HG03378 (cell line): ENCODE measurements around the gene SOX10.

ENCODE experiments used
- ATAC-seq: cut with Tn5 transposase; IDR thresholded peaks from one replicate; pipeline ENCODE4 v1.9.1; 2021; ENCODE audit warnings: mild to moderate bottlenecking, moderate library complexity; ENCODE audit not compliant: unreplicated experiment

The SOX10 gene

DNA sequence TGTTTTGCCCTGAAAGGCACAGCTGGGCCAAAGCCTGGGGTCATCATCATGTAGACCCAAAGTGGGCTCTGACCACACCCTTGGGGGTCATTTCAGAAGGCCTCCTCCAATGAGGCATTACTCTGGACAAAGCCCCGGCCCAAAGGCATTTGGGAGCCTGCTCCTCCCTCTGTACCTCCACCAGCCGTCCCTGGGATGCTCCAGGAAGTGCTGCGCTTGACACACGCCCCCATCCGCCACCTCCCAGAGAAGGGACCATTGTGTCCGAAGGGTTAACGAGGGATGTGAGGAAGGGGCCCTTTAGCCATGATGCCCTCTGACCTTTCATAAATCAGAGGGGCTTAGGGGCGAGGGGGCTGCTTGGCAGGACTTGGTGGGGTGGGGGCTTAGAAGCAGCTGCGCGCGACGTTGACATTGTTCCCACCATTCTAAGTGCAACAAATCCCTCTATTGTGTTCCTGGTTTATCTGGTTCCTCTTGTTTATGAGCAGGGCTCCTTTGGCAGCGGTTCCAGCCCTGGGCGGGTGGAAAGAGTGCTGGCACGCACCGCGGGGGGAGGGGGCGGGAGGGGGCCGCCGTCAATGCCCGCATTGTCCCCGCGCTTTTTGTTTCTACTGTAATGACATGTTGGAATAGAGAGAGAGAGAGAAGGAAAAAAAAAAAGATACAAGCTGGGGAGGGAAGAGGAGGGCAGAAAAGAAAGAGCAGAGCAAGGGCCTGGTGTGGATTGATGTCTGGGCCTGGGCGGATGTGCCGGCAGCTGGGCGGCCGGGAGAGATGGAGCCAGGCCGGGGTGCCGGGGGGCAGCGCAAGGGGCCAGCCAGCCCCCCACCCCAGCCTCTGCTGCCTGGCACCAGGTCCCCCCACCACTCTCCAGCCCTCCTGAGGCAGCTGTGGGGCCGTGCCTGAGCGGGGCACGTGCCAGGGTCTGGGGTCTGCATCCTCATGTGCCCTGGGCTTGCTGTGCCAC is 32.1 kb upstream of the SOX10 start:
- ATAC-seq = no peak

DNA sequence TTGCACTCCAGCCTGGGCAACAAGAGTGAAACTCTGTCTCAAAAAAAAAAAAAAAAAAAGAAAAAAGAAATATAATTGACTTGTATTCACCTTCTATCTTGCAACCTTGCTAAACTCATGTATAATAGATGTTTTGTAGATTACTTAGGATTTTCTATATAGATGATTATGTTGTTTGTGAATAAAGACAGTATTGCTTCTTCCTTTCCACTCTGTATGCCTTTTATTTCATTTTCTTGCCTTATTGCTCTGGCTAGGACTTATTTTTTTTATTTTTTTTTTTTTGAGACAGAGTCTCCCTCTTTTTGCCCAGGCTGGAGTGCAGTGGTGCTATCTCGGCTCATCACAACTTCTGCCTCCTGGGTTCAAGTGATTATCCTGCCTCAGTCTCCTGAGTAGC is 29.7 kb upstream of the SOX10 start:
- ATAC-seq = no peak

DNA sequence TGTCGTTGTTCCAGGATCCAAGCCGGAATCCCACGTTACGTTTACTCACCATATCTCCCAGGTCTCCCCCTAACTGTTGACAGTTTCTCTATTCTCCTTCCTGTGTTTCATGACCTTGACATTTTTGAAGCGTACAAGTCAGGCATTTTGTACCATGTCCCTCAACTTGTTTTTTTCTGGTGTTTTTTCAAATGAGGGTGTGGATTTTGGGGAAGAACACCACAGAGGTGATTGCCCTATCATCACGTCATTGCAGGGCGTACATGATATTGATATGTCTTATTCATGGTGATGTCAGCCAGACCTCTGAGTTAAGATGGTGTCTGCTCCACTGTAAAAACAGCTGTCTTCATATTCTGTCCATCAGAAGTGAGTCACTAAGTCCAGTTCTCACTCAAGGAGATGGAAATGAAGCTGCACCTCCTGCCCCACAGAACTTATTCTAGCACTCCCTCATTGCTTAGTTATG is 28.3 kb upstream of the SOX10 start:
- ATAC-seq = no peak

DNA sequence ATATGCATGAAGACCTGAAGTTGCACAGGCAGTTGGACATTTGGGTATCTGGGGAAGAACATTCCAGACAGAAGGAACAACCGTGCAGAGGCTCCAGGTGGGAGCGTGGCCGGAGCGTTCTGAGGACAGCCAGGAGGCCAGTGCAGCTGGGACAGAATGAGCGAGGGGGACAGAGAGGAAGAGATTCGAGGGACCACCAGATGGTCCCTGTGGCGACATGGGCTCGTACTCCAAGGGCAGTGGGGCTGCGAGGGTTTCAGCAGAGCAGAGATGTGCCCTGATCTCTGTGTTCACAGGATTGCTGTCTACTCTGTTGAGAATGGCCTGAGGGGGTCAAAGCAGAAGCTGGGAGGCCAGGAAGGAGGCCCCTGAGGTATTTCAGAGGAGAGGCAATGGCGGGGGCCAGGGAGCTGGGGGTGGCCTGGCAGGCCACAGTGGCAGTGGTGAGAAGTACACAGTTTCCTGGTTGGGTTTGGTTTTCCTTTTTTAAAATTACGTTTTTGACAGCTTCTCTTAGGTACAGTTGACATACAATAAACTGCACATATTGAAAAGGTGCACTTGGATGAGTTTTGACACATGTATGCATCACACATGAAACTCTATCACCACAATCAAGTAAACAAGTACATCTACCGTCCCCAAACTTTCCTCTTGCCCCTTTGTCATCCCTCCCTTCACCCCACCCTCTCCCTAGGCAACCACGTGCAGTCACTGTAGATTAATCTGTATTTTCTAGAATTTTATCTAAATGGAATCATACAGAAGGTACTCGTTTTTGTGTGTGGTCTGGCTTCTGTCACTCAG is 24.8 kb upstream of the SOX10 start:
- ATAC-seq = no peak

DNA sequence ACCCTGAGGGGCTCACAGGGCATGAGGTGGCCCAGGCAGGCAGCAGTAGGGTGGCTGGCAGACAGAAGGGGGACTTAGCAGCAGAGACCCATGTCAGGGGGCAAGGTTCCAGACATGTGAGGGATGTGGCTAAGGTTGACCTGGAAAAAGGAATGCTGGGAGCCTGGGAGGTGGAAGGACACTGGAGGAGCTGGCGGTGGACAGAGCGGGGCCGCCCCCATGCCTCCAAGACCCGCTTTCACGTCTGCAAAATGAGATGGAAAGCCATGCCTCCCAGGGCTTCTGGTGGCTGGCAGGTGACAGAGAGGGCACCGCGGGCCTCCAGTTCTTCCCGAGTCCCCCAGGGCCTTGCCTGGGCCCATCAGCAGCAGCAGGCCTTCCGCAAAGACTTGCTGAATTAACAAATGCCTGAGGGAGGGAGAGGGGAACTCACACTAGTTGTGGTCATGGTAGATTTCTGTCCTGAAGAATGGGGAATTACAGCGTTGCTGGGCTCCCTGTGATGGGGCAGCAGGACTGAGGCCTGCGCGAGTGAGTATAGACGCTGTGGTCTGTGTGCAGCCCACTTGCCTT is 23.1 kb upstream of the SOX10 start:
- ATAC-seq = no peak

DNA sequence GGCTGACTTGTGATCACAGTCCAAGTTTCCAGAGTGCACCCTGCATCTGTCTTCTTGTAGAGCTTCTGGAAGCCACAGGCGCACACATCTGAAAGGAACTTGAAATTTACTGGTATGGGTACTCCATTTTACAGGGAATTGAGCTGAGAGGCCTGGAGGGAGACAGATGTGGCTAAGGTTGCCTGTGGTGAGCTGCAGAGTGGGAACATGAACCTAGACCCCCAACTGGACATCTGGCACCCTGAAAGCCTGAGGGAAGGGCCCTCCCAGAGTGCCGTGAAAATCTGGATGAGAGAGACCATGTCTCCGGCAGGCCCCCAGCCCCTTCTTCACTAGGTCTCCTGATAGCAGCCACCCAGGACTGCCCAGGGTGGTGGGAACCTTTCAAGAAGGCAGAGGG is 22.6 kb upstream of the SOX10 start:
- no peak for ATAC-seq

DNA sequence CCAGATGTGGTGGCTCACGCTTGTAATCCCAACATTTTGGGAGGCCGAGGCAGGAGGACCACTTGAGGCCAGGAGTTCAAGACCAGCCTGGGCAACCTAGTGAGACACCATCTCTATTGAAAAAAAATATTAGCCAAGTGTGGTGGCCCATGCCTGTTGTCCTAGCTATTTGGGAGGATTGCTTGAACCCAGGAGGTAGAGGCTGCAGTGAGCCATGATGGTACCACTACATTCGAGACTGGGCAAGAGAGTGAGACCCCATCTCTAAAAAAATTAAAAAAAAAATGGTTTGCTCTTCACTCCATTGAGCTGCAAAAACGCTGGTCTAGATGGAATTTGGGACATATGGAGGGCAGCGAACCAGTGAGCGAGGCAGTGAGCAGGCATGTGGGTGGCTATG is 21.6 kb upstream of the SOX10 start:
- ATAC-seq = no peak

DNA sequence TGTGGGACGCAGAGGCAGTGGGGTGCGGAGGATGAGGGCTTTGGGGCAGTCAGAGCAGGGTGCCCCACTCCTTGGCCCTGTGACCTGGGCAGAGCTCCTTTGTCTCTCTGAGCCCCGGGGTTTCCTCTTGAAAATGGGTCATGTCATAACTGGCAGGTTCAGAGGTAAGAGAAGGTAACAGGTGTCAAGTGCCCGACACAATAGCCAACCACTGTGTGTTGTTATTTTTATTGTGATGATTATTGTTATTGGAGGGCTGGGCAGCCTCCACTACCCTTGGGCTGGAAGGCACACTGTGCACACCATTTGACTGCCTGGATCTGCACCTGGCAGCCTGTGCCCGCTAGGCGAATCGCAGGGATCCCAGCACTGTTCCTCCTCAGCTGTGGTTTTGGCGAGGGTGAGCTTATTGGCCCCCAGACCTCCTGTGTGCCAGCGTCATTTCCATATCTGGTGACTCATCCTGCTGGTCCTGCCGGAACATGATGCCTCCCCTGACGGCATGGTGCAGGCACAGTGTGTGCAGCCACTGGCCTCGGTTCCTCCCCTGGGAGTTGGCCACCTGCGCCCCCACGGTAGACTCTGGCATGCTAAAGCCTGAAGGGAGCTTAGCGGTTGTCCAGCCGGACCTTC is 15.4 kb upstream of the SOX10 start:
- ATAC-seq = no peak

DNA sequence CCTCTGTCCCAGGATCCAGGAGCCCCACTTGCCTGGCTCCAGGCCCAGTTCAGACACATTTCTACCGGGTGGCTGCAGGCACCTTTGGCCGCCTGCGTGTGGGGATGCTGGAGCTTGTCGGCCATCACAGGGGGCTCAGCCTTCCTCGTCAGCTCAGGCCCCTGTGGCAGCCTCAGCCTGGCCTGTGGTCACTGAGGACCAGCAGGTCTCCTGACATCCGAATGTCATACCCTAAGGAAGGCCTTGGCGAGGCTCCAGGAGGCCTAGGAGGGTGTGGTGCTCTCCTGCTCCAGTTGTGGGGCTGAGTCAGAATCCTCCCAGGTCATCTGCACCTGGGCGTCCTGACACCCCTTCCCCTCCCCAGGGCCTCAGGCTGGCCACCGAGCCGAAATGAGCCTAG is 14.9 kb upstream of the SOX10 start:
- no peak for ATAC-seq

DNA sequence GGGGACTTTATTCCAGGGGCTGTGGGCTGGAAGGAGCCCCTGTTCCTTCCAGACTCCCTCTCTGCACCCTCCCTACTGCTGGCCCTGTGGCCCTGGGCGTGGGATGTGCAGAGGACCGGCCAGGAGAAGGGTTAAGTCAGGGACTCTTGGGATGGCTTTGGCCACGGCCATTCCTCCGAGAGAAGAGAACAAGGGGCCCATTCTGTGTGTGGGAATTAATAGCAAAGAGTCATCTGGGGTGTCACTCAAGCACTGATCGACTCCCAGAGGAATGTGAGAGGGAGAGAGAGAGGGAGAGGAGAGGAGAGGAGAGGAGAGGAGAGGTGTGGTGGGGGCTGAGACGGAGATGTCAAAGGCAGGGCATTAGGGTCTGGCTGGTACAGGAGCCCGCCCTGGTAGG is 14.2 kb upstream of the SOX10 start:
- no peak for ATAC-seq

DNA sequence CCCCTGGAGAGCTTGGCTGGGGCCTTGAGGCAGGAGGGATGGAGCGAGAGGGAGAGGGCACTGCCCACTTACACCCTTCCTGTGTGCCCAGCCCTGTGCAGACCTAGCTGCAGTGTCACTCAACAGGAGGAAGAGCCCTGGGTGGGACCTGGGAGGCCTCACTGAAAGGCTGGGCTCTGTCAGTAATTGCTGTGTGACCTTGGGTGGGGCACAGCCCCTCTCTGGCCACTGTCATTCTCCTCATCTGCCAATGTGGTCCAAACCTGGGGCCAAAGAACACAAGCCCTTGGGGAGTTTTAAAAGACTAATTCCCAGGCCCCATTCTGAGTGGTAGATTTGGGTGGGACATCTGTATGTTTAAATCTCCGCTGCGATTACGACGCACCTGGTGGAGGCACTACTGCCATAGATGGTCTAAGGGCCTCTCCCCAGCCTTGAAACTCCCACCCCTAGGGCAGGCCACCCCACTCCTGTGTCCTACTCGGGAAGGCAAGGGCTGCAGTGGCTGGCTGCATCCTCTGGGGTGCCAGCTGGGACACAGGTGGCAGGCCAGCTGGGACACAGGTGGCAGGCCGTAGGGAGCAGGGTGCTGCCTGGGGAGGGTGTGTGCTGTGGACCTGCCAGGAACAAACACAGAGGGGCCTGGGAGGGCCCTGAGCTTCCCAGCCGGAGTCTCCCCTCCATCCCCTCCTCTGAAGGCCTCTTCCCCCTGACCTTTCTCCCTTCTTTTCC is 12.3 kb upstream of the SOX10 start:
- ATAC-seq = no peak

DNA sequence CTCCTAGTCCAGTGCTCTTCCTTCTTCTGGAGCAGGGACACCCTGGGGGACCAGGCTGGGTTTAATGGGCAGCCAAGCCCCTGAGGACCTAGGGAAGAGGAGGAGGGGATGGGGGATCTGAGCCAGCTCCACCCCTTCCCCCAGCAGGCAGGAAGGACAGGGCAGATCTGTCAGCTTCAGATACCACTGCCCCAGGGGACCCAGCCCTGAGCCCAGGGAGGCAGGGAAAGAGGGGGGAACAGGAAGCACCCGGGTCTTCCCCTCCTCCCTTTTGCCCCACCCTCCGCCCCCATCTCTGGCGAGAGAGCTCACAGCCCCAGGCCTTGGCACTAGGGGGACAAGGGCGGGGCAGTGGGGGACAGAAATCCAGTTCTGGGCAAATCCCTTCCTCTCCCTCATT is 11.7 kb upstream of the SOX10 start:
- ATAC-seq = no peak

DNA sequence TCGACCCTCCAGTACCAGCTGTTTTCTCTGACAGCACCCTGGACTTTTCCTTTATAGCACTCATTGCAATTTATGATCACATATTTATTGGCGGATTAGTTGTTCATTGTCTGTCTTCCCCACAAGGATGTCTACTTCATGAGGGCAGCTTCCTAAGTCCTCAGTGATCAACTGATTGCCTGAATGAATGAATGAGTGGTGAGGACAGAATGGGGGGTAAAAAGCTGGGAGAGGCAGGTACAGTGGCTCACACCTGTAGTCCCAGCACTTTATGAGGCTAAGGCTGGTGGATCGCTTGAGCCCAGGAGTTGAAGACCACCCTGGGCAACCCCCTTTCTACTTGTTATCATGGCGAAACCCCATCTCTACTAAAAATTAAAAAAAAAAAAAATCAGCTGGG is 11.1 kb upstream of the SOX10 start:
- no peak for ATAC-seq

DNA sequence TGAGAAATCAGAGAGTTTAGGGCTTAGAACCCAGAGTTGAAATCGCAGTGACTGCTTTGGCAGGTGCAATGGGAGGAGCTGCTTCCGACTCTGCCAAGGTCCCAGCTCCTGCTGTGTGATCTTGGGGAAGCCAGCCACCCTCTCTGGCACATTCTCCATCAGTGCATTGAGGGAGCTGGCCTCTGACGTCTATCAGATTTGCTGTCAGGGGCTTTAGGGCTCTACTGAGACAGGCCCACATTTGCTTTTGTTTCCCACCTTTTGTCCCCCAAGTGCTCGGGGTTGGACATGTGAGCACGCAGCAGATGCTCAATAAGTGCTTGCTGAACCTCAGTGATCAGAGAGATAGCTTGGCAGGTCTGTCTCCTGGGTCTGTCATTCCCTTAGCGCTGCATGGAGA is 10.6 kb upstream of the SOX10 start:
- no peak for ATAC-seq

DNA sequence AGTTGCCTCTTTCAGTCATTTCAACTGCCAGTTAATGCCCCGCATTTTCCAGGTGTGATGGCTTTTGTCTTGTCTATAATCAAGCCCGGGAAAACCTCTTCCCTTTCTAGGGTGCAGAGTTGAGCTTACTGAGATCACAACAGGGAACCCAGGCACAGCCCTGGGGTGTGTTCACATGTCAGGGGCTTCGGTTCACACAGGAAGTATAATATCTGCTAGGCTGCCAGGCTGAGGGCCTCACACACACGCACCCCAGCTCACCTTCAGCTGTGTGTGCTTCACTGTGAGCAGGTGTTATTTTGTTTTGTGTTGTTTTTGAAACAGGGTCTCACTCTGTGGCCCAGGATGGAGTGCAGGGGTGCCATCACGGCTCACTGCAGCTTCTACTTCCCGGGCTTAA is 9.7 kb upstream of the SOX10 start:
- ATAC-seq = no peak

DNA sequence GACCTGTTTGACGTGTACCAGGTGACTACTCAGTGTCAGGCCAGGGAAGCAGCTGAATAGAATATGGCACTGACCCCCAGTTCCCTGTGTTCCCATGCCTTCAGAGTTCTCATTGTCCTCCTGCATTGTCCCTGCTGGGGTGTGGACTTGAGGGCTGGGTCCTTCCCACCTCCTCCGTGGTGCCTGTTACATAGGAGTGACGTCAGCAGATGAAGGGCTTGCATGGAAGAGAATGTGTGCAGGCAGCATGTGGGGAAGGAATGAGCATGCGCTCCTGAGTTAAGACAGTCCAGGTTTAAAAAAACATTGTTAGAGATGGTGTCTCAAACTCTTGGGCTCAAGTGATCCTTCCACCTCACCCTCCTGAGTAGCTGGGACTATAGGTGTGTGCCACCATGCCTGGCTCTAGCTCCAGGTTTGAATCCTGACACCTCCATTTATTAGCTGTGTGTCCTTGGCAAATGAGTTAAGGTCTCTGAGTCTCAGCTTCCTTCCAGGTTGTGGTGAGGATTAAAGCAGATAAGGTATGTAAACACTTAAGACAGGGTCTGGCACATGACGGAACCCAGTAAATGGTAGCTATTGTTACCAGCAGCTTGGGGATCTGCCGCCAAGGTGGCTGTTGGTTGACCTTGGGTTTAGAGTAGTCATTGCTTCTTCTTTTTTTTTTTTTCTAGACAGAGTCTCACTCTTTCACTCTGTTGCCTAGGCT is 7.5 kb upstream of the SOX10 start:
- no peak for ATAC-seq

DNA sequence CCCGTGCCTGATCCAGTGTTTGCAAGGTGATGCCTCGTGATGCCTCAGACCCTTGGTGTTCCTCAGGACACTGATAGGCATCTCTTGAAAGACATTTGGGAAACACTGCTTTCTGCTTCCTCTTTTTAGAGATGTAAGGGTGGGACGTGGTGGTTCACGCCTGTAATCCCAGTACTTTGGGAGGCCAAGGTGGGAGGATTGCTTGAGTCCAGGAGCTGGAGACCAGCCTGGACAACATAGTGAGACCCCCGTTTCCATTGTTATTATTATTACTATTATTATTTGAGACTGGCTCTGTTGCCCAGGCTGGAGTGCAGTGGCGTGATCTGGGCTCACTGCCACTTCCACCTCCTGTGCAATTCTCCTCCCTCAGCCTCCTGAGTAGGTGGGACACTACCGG is 6.5 kb upstream of the SOX10 start:
- no peak for ATAC-seq

DNA sequence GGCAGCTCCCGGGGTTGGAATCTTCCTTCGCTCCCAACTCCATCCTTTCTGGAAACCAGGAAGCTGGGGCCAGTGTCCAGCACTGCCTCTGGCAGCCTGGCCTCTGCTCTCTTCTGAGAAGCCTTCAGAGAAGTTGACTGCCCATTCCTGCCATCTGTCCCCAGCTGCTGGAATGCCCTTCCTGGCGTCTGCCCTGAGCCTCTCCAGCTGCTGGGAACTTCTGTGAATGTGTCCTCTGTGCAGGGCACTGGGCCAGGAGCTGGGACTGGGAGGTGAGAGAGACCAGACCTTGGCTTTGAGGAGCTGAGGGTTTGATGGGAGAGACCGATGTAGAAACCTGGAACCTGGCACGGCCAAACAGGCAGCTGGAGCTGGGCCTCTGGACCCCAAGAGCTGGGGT is 5.9 kb upstream of the SOX10 start:
- ATAC-seq = no peak

DNA sequence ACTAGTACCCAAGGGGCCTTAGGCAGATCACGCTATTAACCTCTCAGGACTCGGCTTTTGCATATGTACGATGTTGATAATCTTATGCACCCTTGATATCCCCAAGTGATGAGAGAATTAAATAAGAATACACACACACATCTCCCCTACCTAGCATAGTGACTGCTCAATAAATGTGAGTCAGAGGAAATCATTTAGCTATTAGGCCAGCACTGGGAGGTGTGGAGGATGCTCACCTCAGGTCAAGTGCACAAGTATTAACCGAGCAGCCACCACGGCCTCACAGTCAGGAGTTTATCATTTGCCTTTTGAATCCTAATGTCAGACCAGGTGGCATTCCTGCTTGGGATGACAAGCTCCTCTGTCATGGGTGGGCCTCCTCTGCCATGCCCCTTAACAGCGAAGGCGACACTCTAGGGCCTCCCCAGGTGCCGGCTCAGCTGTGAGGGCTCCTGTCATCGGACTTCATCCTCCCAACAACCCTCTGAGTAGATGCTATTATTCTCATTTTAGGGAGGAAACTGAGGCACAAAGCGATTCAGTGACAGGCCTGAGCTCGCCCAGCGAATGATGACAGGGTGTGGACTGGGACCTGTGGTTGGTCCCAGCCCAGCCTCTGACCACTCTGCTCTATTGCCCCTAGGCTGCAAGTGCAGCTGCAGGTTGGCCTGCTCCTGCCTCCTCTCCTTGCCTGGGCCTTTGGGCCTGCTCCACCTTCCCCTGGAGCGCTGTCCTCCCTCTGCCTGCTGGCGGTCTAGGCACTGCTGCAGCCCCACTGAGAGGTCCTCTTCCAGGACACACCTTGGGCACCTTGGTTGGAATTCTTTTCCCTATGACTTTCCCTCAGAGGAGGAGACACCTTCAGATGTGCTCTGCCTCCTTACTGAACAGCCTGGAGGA is 5.0 kb upstream of the SOX10 start:
- no peak for ATAC-seq
